Coronary artery (tissue), 2 donors: ENCODE data around the gene LIN7A.
"Not testable (repeated sequence)": the region's sequence is repeated elsewhere in the genome, so short reads cannot be mapped to it uniquely, and the experiment has no call there.

ENCODE experiments used
- DNase-seq: peaks from one replicate; pipeline ENCODE4 v3.0.0-alpha.2; 2017; ENCODE audit warnings: low spot score
- H3K27ac ChIP-seq, 2 donors: fragments of 200-600 bp; sonication (generic); one replicate each; pipeline ENCODE4 v1.5.1; 2016 to 2019
- H3K4me3 ChIP-seq: fragments of 200-600 bp; sonication (generic); 2 replicates; pipeline ENCODE4 v1.5.1; 2016; ENCODE audit warnings: mild to moderate bottlenecking, moderate library complexity
- TF ChIP-seq, protein P1 (sequence below): fragments of 200-600 bp; sonication (generic); IDR thresholded peaks from one replicate; pipeline ENCODE4 v1.5.1; 2019; ENCODE audit warnings: antibody characterized with exemption

LIN7A gene

DNA sequence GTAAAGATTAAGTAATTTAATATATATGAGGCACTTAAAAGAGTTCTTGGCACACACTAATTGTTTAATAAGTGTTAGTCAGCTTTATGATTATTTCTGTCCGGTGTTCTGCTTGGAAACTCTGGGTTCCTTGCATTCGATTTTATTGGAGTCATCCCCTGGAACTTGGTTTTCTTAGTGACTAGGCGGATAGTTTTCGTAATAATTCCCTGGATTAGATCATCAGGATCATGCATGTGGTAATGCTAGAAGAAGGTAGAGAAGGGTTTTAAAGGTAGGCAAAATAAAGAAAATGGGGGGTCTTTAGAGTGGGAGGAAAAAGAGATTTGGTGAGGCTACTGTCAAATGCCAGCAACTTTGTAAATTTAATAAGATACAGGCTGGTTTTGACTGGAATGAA is 132.6 kb downstream of the LIN7A start:
- TF ChIP-seq, protein P1, sequence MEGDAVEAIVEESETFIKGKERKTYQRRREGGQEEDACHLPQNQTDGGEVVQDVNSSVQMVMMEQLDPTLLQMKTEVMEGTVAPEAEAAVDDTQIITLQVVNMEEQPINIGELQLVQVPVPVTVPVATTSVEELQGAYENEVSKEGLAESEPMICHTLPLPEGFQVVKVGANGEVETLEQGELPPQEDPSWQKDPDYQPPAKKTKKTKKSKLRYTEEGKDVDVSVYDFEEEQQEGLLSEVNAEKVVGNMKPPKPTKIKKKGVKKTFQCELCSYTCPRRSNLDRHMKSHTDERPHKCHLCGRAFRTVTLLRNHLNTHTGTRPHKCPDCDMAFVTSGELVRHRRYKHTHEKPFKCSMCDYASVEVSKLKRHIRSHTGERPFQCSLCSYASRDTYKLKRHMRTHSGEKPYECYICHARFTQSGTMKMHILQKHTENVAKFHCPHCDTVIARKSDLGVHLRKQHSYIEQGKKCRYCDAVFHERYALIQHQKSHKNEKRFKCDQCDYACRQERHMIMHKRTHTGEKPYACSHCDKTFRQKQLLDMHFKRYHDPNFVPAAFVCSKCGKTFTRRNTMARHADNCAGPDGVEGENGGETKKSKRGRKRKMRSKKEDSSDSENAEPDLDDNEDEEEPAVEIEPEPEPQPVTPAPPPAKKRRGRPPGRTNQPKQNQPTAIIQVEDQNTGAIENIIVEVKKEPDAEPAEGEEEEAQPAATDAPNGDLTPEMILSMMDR: no peak
- no peak for DNase-seq
- no peak overlapping the region for H3K27ac ChIP-seq
- no peak overlapping the region for H3K4me3 ChIP-seq

DNA sequence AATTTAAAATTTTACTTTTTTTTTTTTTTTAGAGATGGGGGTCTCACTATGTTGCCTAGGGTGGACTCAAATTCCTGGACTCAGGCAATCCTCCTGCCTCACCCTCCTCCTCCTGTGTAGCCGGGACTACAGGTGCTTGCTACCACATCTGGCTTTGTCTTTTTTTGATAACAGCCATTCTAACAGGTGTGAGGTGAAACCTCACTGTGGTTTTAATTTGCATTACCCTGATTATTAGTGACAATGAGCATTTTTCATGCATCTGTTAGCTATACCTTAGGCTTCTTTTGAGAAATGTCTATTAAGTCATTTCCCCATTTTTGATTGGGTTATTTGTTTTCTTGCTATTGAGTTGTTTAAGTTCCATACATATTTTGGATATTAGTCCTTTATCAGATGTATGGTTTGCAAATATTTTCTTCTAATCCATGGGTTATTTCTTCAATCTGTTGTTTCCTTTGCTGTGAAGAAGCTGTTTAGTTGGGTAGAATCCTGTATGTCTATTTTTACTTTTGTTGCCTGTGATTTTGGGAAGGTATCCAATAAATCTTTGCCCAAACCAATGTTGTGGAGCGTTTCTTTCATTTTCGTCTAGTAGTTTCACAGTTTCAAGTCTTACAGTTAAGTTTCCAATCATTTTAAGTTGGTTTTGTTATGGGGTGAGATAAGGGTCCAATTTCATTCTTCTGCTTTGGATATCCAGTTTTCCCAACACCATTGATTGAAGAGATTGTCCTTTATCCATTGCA is 134.9 kb downstream of the LIN7A start:
- TF ChIP-seq, protein P1: no peak
- Histone ChIP-seq H3K27ac (no peak overlapping the region), H3K4me3 (no peak overlapping the region)
- no peak for DNase-seq

- DNase-seq: no peak
- TF ChIP-seq, protein P1: no peak
- Histone ChIP-seq H3K27ac (no peak overlapping the region), H3K4me3 (no peak overlapping the region)
Observed at GRCh38 chr12:80798281-80798680, 139.5 kb downstream of the LIN7A start.

DNA sequence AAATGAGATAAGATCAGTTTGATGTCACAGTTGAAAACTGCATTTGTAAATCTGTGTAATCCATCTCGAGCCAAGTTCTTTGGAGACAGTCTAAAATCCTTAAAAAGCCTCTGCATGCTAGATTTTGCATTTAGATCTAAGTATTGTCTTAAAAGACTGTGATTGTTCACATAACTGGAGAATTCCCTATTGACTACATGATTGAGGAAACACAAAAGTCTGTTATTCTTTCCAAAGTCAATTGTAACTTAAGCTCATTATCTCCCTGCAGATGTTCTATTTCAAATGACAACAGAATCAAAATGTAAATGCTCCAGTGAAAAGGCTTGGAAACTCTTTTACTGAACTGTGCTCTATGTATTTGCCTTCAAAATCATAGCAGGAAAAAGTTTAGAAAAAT is 143.2 kb downstream of the LIN7A start:
- TF ChIP-seq, protein P1: no peak
- H3K27ac ChIP-seq: no peak overlapping the region
- H3K4me3 ChIP-seq: no peak overlapping the region
- DNase-seq: no peak

DNA sequence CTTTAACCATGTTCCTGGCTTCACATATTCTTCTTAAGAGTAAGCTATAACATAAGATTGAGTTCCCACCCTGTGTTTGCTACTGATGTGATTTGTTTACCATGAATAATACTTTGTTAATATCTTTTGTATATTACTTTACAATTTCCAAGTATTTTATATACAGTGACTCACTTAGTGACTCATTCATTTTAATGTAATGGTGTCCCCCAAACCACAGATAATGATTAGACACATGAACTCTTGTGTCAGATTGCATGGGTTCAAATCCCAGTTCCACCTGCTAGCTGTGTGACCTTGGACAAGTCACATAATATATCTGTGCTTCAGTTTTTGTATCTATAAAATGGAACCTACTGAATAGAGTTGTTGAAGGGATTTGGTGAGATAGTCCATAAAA is 144.9 kb downstream of the LIN7A start:
- no peak overlapping the region for H3K27ac ChIP-seq
- TF ChIP-seq, protein P1: no peak
- H3K4me3 ChIP-seq: no peak overlapping the region
- DNase-seq: no peak

GRCh38 chr12:80791863-80792262 is 145.9 kb downstream of the LIN7A start:
- no peak for DNase-seq
- H3K27ac ChIP-seq: no peak overlapping the region
- TF ChIP-seq, protein P1: no peak
- H3K4me3 ChIP-seq: no peak overlapping the region

DNA sequence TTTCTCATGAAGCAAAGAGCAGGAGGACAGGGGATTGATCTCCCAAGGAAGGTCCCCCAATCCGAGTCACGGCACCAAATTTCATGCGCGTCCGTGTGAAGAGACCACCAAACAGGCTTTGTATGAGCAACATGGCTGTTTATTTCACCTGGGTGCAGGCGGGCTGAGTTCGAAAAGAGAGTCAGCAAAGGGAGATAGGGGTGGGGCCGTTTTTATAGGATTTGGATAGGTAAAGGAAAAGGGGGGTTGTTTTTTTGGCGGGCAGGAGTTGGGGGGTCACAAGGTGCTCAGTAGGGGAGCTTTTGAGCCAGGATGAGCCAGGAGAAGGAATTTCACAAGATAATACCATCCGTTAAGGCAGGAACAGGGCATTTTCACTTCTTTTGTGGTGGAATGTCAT is 149.3 kb downstream of the LIN7A start:
- DNase-seq, H3K27ac ChIP-seq, H3K4me3 ChIP-seq: not testable (repeated sequence)

GRCh38 chr12:80782963-80783470 is 154.7 kb downstream of the LIN7A start:
- H3K27ac ChIP-seq, DNase-seq, H3K4me3 ChIP-seq: not testable (repeated sequence)
